GM21381 (cell line): Measurements from ENCODE around the gene MBNL1.

Experiments
- ATAC-seq: cut with Tn5 transposase; IDR thresholded peaks from one replicate; pipeline ENCODE4 v1.9.1; 2021; ENCODE audit warnings: mild to moderate bottlenecking, moderate library complexity; ENCODE audit not compliant: unreplicated experiment

The MBNL1 gene

DNA sequence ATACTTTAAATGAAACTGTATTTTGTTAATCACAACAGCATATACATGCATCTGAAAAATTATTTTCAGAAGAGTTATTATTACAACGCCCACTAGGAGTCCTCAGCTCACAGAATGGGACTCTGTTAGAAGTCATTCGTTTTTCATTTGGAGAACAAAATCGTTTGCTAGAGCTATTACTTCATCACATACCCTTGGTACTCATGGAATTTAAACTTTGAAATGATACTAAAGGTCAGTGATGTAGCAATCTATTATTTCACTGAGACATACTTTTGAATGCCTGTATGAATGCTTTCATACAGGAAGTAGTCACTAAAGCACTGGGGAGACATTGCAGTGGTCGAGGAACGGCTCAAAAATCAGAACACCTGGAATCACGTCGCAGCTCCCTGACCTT is 198.1 kb downstream of the MBNL1 start:
- ATAC-seq: no peak

DNA sequence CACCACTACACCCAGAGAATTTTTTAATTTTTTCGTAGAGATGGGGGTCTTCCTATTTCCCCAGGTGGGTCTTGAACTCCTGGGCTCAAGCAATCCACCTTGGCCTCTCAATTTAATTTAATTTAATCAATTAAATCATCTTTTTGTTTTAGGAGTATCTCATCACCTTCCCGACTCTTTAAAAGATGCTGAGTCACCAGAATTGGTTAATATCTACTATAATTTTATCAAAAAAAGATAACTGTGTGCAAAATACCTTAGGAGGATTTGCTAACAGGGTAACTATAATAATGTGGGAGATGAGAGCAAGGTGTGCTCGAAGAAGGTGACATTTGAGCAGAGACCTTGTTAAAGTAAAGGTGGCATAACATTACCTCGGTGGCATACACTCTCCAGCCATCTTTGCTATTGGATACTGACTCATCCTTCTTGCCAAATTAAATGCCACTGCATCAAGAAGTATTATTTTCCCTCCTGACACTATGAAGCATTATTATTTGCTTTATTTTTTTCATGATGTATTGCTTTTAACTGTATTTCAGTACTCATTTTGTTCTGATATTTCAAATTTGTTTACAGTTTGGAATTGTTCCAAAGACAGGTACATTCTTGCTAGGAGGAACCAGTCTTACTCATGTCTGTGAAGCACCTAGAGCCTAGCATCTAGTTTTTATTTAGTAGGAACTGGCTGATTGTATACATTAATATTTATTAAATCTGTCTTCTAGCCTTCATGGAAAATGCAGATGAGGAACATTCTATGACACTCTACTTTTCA is 200.7 kb downstream of the MBNL1 start:
- ATAC-seq: no peak

DNA sequence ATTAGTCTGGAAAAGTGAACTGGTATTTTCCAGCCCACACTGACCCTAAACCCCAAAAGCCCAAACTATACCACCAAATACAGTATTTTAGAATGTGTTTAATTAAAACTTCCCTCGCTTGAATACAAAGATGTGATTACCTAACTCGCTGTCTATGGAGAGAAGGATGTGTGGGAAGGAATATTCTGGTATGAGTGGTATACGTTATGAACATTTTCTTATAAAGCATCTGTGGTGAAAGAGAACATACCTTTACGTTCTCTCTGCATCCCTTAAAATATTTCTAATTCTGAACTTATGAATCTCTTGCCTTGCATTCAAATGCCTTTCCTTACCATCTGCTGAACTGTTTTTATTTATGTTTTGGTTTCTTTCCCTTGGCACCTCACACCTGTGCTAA is 201.4 kb downstream of the MBNL1 start:
- ATAC-seq: no peak

DNA sequence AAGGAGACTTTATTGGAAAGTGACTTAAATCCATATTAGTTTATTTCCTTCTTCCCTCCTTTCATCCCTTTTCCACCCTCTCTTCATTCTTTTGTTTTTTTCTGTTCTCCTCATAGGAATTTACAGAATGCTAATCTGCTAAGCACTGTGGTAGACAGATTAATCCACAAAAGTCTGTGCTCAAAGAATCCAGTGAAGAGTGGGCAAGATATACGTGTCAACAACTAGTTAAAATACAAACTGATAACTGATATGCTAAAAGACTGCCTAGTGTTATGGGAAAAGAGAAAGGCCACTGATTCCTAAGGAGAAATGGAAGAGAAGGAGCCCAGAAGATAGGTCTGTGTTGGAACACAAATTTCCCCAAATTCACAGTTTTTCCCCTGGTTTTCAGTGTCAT is 202.2 kb downstream of the MBNL1 start:
- ATAC-seq: no peak

DNA sequence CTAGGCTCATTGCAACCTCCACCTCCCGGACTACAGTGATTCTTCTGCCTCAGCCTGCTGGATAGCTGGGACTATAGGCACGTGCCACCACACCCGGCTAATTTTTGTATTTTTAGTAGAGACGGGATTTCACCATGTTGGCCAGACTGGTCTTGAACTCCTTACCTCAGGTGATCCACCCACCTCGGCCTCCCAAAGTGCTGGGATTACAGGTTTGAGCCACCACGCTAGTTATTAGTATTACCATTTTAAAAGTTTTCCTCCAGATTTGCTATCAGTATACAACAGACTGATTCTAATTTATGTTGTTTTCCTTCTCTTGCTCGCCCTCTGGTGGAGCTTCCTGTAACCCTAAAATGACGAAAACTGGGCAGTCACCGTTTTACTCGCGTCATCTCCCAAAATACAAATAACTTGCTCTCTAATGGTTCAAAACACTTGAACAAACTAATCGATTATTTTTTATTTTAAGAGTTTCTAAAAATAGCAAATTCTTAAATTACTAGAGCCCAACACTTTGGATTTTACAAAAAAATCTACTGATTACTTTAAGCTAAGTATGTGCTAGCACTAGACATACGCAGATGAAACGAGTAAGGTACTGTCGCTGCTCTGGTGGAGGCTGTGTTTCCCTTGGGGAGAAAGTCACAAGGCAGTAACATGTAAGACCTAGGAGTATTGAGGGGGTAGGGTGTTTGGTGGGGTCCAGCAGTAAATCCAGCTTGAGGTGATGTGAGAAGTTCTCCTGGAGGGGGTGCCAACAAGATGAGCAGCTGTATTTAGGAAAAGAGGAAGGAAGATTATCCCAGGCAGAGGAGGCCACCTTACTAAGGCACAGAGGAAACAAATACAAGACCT is 203.3 kb downstream of the MBNL1 start:
- ATAC-seq: peak; percentile 56

DNA sequence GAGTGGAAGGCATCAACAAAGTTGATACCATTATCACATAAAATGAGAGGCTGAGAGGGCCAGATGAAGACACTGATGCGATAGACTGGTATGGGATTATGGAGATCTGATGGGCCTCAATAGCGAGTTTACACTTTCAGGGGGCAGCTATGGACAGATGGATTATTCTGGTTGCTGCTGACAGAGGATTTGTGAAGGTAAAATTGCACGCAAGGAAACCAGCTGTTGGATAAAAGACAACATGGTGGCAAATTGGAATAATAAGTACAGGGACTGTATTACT is 203.9 kb downstream of the MBNL1 start:
- ATAC-seq: no peak

DNA sequence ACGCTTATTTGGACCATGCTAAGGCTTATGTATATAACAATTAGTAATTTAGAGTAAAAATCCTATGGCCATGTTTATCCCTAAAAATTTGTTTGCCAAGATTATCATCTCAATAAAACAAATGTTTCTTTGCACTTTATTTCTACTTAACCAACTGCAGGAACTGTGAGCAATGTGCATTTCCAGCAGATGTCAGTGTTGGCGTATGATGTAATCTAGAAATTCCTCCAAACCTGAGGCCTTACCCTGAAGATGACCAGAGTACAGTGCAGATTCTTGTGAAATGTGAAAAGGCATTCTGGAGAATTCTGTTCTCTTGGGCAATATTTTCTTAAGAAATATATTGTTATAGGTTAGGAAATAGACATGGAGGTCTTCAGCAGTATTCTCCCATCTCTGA is 205.9 kb downstream of the MBNL1 start:
- ATAC-seq: peak; percentile 63

DNA sequence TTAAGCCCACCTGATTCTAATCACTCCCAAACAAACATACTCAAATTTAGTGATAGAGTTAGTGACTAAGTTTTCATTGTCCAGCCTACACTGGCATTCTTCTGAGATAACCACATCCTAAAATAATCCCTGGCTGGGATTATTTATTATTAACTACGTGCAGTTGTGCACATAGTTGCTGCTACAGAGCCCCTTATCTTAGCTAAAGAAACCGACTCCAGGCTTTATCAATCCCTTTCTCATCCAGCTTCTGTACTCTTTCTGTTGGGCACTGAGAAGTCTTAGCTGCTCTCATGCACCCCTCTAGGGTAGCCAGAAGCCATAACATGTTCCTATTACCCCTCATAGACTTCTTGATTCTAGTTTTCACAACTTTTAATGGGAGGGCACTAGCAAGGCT is 208.7 kb downstream of the MBNL1 start:
- no peak for ATAC-seq

DNA sequence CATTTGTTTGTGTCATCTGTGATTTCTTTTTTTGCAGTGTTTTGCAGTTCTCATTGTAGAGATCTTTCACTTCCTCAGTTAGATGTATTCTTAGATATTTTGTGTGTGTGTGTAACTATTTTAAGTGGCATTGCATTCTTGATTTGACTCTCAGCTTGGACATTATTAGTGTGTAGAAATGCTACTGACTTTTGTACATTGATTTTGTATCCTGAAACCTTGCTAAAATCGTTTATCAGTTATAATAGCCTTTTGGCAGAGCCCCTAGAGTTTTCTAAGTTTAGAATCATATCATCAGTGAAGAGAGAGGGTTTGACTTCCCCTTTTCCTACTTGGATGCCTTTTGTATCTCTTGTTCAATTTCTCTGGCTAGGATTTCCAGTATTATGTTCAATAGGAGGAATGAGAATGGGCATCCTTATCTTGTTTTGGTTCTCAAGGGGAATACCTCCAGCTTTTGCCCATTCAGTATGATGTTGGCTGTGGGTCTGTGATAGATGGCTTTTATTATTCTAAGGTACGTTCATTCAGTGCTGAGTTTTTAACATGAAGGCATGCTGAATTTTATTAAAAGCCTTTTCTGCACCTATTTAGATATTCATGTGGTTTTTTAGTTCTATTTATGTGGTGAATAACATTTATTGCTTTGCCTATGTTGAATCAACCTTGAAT is 211.7 kb downstream of the MBNL1 start:
- ATAC-seq: peak; percentile 76

DNA sequence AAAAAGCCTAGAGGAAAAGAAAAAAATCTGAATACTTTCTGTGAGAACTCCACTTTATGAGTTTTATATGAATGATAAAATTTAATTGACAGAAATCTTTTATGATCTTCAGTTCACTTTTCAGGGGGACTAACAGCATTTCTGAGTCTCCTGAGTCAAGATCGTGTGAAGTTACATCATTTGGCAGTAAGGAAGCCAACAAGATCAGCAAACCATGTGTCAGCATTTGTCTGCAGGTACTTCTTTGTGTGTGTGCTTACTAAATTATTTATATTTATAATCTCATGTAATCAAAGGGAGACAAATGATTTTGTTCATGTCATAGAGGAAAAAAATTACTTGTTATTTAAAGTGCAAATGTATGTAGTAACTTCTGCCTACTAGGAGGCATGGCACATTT is 217.6 kb downstream of the MBNL1 start:
- ATAC-seq: no peak

DNA sequence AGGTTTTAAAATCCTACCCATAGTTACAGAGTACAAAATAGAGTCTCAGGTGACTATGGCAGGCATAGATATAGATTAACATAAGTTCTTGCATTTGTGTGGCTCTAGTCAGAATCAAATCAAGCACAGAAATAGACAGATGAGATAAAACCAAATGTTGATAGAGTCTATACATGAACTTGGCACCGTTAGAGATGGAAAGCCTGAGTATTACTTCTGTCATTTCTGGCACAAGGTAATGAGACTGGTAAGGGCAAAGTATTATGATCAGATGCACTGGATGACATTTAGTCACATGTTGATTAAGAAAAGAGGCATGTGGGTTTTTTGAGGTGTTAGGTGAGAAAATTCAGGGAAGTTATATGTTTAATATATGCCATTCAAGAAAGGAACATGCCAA is 219.7 kb downstream of the MBNL1 start:
- no peak for ATAC-seq

DNA sequence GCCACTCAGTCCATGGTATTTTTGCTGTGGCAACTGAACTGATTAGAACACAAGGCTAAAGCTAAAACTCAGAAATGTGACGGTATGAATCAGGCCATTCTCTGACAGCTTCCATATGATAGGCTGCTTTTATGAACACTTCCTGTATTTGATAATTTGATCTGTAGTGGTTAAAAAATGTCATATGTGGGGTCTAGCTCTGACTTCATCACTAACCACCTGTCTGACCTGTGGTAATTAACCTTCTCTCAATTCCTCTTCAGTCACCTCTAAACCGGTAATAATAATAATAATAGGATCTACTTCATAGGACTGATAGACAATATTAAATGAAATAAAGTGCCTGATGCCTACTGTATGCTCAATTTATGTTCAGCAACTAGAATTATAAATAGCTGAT is 223.2 kb downstream of the MBNL1 start:
- peak; percentile 62 for ATAC-seq

DNA sequence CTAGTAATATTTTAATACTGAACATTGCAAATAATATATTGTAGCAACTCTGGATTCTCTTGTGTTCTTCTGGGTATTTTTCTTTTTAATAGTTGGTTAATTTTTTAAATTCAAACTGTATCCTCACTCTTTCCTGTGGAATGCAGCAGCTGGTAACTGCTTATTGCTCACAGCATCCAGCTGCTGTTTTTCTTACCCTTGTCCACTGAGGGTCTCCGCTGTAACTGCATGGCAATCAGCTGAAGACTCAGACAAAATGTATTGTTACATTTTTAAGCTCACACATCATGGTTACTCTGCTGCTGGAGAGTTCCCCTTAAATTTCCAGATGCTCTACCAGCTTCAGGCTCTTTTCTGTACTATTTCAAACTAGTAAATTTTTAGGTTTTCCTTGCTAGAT is 227.6 kb downstream of the MBNL1 start:
- no peak for ATAC-seq

DNA sequence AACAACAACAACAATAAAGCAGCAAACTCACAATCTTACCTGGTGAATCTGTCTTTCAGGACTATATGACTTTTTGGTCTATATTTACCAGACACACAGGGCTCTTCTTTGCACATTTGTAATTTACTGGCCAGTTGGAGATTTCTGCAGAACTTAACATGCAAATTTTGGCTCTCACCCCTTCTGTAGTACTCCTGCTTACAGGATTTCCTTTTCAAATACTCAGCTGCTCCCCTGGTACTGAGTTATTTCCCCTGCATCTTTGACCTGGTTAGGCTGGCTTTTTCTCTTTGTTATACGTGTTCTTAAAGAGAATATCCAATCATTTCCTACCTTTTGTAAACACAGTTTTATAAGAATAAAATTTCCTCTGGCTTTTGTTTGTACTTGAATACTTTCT is 228.0 kb downstream of the MBNL1 start:
- ATAC-seq: peak; percentile 53

DNA sequence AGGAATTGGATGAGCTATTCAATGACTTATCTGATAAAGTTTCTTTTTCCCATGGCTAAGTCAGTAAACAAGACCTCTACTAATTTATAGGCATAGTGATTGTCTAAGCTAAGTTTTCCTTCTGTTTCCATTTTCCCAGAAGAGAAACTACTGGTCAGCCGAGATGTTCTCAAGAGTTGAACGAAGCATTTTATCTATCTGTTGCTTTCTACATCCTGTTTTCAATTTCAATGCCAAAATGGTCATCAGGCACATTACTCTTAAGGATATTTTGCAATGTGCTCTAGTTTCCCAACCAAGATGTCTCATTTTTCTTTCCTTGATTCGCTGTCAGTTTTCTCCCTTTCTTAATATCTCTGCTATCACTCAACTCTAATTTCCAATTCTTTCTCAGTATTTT is 228.7 kb downstream of the MBNL1 start:
- ATAC-seq: no peak

DNA sequence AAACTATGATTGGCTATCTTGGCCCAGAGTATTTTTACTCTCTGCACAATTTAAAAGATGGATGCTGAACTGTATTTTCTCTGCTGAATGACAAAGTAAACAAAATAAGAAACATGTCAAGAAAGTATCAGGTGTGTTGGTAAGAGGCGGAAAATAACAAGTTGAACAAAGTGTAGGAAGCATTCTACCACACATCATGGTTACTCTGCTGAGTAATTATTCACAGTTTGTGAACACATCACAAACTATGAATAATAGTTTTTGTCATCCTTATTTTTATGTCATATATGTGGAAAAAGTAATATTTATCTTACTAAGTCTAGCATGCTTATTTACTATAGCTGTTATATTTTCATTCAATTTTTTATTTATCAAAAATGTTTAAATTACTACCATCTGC is 229.2 kb downstream of the MBNL1 start:
- ATAC-seq: no peak

DNA sequence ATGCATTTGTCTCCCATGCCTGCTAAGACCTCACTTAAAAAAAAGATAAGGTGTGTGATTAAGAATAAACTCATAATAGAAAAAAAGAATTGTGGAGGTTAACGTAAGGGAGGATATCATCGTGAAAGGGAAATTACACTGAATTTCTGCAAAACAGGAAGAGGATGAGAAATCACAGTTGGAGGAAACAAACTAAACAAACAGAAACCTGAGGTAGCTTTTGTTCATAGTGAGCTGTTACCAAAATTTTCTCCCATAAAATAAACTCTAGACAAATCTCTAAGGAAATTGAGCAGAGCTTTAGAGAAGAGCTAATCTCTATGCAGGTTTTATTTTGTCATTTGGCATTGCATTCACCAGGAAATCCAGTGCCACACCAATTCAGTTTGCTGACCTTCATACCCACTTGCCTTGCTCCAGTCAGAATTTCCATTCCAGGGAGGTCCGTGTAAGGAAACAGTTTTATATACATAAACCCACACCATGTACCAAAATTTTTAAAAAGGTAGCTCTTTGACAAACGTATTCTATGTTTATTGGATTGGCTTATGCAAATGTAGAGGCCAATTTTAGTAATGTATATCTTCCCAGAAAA is 231.2 kb downstream of the MBNL1 start:
- no peak for ATAC-seq

DNA sequence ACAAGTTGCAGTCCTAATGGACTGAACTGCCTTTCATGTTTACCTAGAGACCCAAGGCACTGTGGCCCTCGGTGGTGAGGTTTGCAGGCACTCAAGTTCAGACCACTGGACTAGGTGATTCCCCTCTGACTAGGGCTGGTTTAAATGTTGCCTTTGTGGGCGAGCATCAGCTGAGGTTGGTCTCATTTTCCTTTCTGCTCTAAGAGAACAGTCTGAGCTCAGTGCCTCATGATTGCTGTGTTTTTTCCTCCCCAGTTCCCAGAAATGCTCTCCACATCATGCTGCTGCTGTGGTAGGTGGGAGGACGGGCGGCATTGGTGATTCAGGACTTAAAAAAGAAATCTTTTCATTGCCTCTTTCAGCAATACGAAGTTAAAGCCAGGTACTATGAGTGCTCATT is 237.2 kb downstream of the MBNL1 start:
- ATAC-seq: peak; percentile 94

DNA sequence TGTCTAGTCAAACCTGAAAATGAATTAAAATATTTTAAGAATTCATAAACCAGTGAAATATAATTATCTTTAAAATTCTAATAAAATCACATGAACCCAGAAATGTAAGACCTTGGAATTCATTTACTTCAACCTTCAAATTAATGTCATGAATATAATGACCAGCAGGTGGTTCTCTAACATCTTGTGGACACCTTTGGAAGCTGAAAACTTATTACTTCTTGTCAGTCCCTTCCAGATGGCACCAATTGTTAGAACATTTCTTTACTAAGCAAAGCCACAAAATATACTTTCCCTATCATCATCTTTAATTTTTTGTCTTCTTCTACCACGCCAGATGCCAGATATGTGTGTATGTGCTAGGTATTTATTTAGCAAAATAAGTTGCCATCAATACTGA is 240.0 kb downstream of the MBNL1 start:
- no peak for ATAC-seq

DNA sequence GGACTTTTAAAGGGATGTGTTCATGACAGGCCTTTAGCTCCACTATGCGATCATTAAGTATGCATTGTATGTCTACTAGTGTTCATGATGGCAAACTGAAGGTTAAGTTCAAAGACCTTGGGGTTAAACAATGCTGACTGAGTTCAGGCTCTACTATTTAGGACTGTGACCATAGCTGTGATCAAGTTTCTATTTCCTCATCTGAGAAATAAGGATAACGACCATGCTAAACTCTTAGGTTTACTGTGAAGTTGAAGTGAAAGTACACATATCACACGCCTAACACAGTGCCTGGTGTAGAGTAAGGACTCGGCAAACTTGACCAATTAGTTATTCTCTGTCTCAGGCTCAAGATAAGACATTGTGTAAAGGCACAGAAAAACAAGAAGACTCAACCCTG is 243.2 kb downstream of the MBNL1 start:
- ATAC-seq: peak; percentile 82

DNA sequence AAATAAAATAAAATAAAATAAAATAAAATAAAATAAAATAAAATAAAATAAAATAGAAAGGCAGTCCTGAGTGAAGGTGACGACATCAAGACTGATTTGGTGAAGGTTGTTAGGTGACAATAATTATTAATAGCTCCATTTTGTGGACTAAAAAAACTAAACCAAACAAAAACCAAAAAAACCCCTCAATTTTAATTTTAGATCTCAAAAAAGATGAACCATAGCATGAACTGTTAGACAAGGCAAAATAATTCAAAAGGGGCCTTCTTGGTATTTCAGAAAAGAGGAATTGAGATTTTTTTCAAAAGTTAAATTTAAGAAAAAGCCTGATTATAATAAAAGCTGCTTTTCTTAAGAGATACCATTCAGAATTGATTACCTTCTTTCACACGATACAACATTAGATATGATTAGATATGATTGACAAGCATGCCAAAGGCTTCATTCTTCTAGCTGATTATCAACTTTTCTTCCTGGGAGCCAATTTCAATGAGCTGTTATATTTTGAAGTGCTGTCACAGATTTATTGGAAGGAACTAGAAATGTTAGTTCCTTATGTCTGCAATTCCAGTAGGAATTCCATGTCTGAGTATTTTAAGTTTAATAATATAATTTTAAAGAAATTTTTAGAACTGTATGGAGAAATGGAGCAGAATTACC is 244.7 kb downstream of the MBNL1 start:
- no peak for ATAC-seq
